Epidermal melanocyte (primary cell): ENCODE results near the gene THSD4.
"Not testable (repeated sequence)": the region's sequence is repeated elsewhere in the genome, so short reads cannot be mapped to it uniquely, and the experiment has no call there.

Source experiments
- DNase-seq: peaks from one replicate; pipeline ENCODE4 v3.0.0; 2011; ENCODE audit warnings: low spot score; ENCODE audit not compliant: insufficient read length

Gene THSD4

GRCh38 chr15:71187078-71187477 is 71.8 kb downstream of the THSD4 start:
- no peak for DNase-seq

DNA sequence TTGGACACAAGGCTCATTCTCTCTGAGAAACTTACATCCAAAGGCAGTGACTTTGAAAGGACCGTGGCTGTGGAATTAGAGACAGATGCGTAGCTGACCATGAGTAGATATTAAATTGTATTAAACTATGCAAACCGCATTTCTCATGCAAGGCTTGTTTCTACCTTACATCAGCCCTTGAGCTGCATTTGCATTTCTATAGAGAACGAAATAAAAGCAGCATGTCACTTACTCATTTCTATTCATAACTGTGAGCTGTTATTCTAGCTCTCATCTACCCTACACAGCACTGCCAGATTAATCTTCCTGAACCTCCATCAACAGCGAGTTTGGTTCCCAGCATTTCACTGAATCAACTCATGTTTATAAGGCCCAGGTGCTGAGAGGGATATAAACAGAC is 72.3 kb downstream of the THSD4 start:
- no peak for DNase-seq

DNA sequence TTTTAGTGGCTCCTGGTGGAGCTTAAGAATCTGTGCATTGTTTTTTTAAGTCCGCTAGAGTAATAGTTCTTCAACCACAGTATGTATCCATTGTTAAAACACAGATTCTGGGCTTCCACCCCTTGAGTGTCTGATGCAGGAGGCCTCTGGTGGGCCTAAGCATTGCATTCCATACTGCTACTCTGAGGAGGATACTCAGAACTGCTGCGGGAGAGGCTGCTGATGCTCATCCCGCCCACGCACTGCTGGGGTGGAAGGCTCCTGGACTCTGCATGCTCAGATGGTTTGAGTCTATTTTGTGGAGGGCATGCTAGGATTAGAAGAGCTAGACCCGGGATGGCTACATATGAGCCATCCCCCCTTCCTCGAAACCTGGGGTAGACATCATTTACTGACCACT is 74.4 kb downstream of the THSD4 start:
- DNase-seq, result no peak

DNA sequence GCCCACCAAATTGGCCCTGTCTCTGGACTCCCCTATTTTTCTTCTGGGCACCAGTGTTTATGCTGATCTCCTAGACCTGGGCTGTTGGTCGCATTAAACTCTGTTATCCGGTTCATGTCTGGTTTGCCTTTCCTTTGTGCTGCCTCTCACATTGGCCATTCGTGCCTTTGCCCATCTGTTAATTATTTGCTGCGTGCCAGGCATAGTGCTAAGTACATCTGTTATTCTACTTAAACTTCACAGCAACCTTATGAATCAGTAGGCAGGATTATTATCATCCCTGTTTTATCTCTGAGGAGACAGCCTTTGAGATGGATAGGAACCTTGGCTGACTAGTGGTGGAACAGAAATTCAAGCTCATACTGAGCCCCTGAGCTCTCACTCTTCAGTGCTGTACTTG is 76.0 kb downstream of the THSD4 start:
- DNase-seq, result no peak

GRCh38 chr15:71192816-71193215 is 77.5 kb downstream of the THSD4 start:
- DNase-seq, result no peak

DNA sequence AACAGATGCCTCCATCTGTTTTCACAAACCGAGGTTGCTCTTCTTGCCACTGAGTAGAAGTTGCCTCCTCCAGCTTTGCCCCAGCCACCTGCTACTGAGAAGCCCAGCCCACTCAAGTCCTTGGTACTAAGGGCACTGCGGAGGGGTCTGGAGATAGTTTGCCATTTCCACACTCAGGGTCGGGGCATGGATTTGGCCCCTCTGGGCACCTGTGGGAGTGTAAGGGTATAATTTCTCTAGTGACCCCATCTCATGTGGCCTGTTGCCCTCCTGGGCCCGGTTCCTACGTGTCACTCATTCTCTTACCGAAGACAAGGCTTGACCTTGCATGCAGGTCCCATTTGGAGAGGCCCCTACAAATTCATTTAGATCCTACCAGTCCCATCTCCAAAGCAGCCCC is 79.0 kb downstream of the THSD4 start:
- no peak for DNase-seq

GRCh38 chr15:71195242-71195641 is 80.0 kb downstream of the THSD4 start:
- no peak for DNase-seq

DNA sequence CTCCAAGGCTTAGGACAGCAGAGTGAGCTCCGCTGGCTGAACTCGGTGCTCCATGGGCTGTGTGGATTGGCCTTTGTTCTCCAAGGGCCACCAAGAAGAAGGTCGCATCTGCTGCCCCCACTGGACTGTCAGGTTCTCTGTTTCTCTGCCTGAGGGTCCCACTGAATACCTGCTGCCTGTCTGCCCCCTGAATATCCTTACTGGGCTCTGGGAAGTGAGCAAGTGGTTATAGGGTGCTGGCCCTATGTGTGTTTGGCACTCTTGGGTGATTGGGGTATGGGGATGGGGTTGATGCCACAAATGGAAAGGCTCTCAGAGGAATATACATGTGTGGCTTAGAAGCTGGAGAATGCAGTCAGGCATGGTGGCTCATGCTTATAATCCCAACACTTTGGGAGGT is 82.3 kb downstream of the THSD4 start:
- no peak for DNase-seq

GRCh38 chr15:71198846-71199245 is 83.6 kb downstream of the THSD4 start:
- no peak for DNase-seq

DNA sequence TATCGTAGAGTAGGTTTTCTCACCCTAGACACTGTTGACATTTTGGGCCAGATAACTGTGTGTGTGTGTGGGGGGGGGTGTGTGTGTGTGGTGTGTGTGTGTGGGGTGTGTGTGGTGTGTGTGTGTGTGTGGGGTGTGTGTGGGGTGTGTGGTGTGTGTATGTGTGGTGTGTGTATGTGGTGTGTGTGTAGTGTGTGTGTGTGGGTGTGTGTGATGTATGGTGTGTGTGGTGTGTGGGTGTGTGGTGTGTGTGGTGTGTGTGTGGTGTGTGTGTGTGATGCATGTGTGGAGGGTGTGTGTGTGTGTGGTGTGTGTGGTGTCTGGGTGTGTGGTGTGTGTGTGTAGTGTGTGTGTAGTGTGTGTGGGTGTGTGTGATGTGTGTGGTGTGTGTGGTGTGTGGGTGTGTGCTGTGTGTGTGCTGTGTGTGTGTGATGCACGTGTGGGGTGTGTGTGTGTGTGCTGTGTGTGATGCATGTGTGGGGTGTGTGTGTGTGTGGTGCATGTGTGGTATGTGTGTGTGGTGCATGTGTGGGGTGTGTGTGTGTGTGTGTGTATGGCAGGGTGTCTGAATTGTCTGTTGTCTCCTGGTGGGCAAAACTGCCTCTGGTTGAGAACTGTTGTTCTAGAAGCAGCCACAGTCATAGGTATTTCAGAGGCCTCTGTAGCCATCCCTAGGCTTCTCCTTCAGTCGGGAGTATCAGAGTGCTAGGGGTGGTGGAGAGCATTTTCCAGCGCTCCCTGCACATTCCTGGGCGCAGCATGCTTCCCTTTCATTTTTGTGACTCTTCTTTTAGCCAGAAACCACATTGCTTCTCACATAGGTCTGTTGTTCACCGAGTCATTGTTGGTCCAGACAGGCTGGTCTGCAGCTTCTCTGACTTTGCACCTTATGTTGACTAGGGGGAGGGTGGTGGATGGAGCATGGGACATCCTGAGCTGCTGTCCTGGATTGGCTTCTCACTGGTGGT is 84.4 kb downstream of the THSD4 start:
- DNase-seq, result no peak

- DNase-seq, result no peak
Measured at GRCh38 chr15:71201477-71201876, 86.2 kb downstream of the THSD4 start.

DNA sequence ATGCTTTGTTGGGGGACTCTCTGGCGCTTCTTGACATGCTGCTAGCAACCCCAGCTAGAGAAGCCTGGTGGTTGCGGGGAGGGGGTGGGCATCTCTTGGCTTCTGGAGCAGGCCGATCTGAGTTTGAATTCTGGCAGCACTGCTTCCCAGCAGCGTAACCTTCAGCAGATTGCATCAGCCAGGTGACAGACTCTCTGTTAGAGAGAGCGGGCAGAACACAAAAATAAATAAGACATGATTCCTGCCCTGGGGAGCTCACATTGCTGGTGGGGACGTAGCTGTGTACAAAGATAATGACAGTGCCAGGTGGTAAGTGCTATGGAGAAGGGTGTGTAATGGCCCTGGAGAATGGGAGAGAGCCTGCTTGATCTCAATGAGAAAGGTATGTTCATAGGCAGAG is 87.4 kb downstream of the THSD4 start:
- no peak for DNase-seq

GRCh38 chr15:71203586-71204474 is 88.6 kb downstream of the THSD4 start:
- DNase-seq, result no peak

GRCh38 chr15:71207141-71207540 is 91.9 kb downstream of the THSD4 start:
- no peak for DNase-seq

DNA sequence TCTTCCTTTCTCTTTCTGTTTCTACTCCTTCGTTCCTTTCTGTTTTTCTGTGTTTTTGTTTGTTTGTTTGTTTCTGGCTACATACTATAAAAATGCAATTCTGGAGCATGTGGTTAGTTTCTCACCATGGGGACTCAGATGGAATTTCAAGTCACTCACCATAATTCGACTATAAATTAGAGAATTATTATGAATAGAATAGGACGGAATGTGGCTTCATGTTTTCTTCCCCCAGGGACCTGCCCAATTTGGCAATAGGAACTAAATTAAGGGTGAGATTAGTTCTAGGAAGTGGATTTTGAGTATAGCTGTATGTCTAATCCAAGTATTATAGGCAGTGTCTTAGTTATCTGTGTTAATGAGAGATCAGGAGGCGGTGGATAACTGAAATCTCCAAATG is 96.9 kb downstream of the THSD4 start:
- no peak for DNase-seq

DNA sequence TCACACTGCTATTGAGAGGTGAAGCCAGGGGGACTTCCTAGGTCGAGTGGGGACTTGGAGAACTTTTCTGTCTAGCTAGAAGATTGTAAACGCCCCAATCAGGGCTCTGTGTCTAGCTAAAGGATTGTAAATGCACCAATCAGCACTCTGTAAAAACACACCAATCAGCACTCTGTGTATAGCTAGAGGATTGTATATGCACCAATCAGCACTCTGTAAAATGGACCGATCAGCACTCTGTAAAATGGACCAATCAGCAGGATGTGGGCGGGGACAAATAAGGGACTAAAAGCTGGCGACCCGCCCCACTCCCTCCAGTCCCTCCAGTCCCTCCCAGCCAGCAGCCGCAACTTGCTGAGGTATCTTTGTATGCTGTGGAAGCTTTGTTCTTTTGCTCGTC is 98.7 kb downstream of the THSD4 start:
- DNase-seq, result not testable (repeated sequence)

GRCh38 chr15:71215126-71215894 is 100.0 kb downstream of the THSD4 start:
- no peak for DNase-seq

GRCh38 chr15:71218272-71218805 is 103.1 kb downstream of the THSD4 start:
- DNase-seq, result no peak

GRCh38 chr15:71219101-71219500 is 103.8 kb downstream of the THSD4 start:
- no peak for DNase-seq

DNA sequence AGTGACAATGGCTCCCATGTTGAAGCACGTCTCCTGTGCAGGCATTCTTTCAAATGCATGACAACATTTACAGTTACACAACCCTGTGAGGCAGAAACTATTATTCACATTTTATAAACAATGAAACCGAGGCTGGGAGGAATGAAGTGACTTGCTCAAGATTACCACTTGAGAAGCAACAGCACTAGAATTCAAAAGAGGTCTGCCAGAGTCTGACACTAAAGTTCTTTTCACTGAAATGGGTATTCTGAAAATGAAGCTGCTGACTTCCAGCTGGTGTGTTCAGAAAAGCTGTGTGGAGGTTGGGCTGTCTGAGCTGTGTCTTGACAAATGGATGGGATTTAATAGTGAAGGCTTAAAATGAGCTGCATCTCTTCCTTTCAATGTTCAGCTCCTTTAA is 104.4 kb downstream of the THSD4 start:
- peak; percentile 52 for DNase-seq

DNA sequence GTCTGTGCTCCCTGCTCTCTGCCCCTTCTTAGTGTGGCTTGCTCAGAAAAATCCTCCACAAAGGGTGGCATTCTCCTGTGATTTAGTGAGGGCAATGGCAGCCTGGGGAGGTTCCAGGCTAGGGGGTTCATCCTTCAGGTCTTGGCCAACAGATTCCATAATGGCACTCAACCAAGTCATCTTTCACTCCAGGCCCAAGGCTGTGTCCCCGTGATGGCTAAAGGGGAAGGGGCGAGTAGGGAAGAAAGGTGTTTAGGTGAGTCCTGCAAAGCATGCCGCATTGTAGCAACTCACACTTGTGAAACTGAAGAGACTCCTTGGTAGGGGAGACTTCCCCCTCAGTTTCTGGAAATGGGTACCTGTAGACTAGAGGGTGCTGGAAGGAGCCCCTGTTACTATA is 105.6 kb downstream of the THSD4 start:
- DNase-seq, result no peak
